MCF 10A (cell line): ENCODE data around the gene MVB12B. TPM values are rescaled to one million over a fixed set of nuclear protein-coding genes. Genes with fewer than 3 reads are reported as not detected.

Experiments used
- BruUV-seq: library from RNA; stranded (reverse); fragments of 400-500 nt; replicated peaks from 2 replicates; lab custom pipeline; 2021; lab: Mats Ljungman, UMichigan
- CTCF ChIA-PET: fragments of 300-600 bp; sonication (Branson Sonifier 250); formaldehyde crosslinking; extraction: SDS; loops from one replicate; lab custom pipeline; 2021; ENCODE audit warnings: antibody characterized with exemption, inconsistent platforms; lab: Yijun Ruan, JAX
- POLR2A ChIA-PET: fragments of 300-600, 350-650 bp; sonication (Branson Sonifier 250); formaldehyde crosslinking; extraction: SDS; loops from one replicate; lab custom pipeline; 2020; ENCODE audit warnings: antibody characterized with exemption, inconsistent platforms; lab: Yijun Ruan, JAX
- DNase-seq: peaks from one replicate; pipeline ENCODE4 v3.0.0-alpha.2; 2018; ENCODE audit not compliant: unreplicated experiment
- H3K27ac Mint-ChIP-seq: one replicate; pipeline ENCODE4 v1.8.0; 2022; ENCODE audit warnings: mild to moderate bottlenecking, low read depth, mixed read lengths; ENCODE audit not compliant: unreplicated experiment
- H3K27me3 Mint-ChIP-seq: one replicate; pipeline ENCODE4 v1.8.0; 2022; ENCODE audit warnings: mixed read lengths; ENCODE audit not compliant: insufficient read depth, unreplicated experiment
- H3K36me3 Mint-ChIP-seq: one replicate; pipeline ENCODE4 v1.8.0; 2022; ENCODE audit warnings: mild to moderate bottlenecking, moderate library complexity, mixed read lengths; ENCODE audit not compliant: insufficient read depth, unreplicated experiment
- H3K4me1 Mint-ChIP-seq: one replicate; pipeline ENCODE4 v1.8.0; 2022; ENCODE audit warnings: mixed read lengths; ENCODE audit not compliant: insufficient read depth, unreplicated experiment
- H3K4me3 Mint-ChIP-seq: one replicate; pipeline ENCODE4 v1.8.0; 2022; ENCODE audit warnings: mild to moderate bottlenecking, moderate library complexity, mixed read lengths; ENCODE audit not compliant: unreplicated experiment
- H3K9me3 Mint-ChIP-seq: one replicate; pipeline ENCODE4 v1.8.0; 2022; ENCODE audit warnings: mixed read lengths; ENCODE audit not compliant: unreplicated experiment
- CTCF ChIP-seq: fragments of 200-600 bp; IDR thresholded peaks from one replicate; pipeline ENCODE4 v1.8.0; 2022; ENCODE audit warnings: antibody characterized with exemption, mild to moderate bottlenecking; ENCODE audit not compliant: unreplicated experiment
- intact Hi-C: fragments of 100-400 bp; cut with micrococcal nuclease; formaldehyde crosslinking; loops from 2 replicates; pipeline ENCODE4 v1.14.1; 2022
- total RNA-seq: library from RNA; stranded (reverse); gene quantifications from 2 replicates; pipeline ENCODE4 v1.2.3, GENCODE V29; 2022

Gene MVB12B
- total RNA-seq, 1 experiment from 2014 or later: 5.5 TPM

DNA sequence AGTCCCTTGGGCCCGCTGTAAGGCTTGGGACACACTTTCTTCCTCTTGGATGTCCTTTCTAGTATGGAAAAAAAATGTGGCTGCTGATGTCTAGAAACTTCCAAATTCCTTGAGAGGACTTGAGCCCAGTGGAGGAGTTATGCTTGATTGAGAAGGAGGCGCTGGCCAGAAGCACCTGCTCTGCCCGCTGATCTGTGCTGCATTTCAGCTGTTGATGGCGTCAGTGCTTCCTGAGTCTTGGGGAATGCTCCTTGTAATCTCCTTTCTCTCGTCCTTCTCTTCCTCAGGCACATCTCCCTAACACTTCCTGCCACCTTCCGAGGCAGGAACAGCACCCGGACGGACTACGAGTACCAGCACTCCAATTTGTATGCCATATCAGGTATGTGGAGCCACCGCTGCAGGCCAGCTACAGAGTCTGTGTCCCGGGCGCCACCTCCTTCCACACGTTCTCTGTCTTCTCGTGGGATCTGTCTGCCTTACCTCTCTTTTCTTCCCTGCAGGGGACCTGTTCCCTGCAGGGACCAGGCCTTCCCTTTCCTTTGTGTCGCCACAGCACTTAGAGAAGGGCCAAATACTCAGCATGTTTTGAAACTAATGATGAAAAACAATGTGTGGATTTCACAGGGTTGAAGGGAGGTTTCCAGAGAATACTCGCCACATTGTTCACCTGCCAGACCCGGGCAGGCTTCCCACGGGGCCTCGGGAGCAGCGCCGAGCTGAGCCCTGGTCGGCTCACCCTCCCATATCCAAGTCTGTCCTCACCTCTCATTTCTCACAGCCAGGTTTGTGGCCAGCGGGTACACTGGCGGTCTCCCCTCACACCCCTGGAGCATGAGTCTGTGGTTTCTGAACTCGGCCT lies 95.2 kb downstream of the MVB12B start:
- ChIA-PET POLR2A (interaction anchor here (0.7 kb wide), 1 partner anchor 746 kb away, joined by 4 read pairs; no protein-coding TSS in a partner anchor), CTCF (interaction anchor here (0.6 kb wide), 1 partner anchor 633 kb away, joined by 3 read pairs; no protein-coding TSS in a partner anchor)
- Mint-ChIP-seq H3K4me1 (peaks cover 21% of the 10 kb centered on the region), H3K36me3 (peaks cover 5% of the 10 kb centered on the region), H3K27ac (no peak overlapping the region), H3K27me3 (no peaks in the 10 kb centered on the region), H3K4me3 (no peak overlapping the region), H3K9me3 (no peaks in the 10 kb centered on the region)
- TF ChIP-seq CTCF: no peak
- intact Hi-C loops: no loop called here
- BruUV-seq: no TSS peak
- DNase-seq: no peak

GRCh38 chr9:126423142-126423915 lies 96.7 kb downstream of the MVB12B start:
- CTCF ChIA-PET: interaction anchor here (0.6 kb wide), 1 partner anchor 11 kb away, joined by 3 read pairs; no protein-coding TSS in a partner anchor
- TF ChIP-seq CTCF: no peak
- DNase-seq: no peak
- no TSS peak for BruUV-seq
- H3K4me3 Mint-ChIP-seq: no peak overlapping the region
- intact Hi-C loops: no loop called here
- H3K4me1 Mint-ChIP-seq: peaks cover 9% of the 10 kb centered on the region
- H3K27ac Mint-ChIP-seq: no peak overlapping the region
- POLR2A ChIA-PET: interaction anchor here (1.4 kb wide), 1 partner anchor 19 kb away, joined by 3 read pairs; no protein-coding TSS in a partner anchor
- H3K9me3 Mint-ChIP-seq: no peaks in the 10 kb centered on the region
- no peaks in the 10 kb centered on the region for H3K27me3 Mint-ChIP-seq
- H3K36me3 Mint-ChIP-seq: peaks cover 5% of the 10 kb centered on the region

DNA sequence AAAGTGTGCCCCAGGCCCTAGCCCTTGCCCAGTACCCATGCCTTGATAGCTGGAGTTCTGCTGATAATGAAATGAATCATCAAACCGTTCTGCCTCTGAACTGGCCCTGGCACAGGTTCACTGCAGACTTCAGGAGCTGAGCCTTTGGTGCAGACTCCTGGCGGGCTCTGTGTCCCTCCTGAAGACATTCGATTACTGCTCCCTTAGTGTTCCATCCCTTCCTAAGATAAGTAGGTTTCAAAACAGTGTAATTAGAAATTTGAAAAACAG lies 97.2 kb downstream of the MVB12B start:
- intact Hi-C loops: no loop called here
- Mint-ChIP-seq H3K4me1 (peaks cover 9% of the 10 kb centered on the region), H3K36me3 (peaks cover 5% of the 10 kb centered on the region), H3K9me3 (no peaks in the 10 kb centered on the region), H3K27me3 (no peaks in the 10 kb centered on the region), H3K4me3 (no peak overlapping the region), H3K27ac (no peak overlapping the region)
- no peak for DNase-seq
- no peak for TF ChIP-seq CTCF
- POLR2A ChIA-PET: interaction anchor here (1.4 kb wide), 1 partner anchor 19 kb away, joined by 3 read pairs; no protein-coding TSS in a partner anchor
- BruUV-seq: no TSS peak
- CTCF ChIA-PET: no interaction called here

DNA sequence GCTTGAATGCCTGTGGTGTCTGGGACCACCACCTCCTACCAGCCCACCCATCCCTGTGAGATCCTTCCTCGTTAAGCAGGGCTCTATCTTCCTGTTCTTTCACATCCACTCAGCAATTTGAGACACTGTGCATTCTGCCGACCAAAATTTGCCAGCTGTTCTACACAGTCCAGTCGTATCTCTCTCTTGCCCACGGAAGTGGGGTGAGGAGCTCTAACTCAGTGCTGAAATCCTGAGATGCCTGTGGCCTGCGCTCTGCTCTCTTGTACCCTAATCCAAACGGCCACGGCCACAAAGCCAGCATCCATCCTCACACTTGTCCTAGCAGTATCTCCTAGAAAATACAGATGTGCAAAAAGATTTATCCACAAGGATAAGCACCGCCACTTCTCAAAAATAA lies 97.9 kb downstream of the MVB12B start:
- no TSS peak for BruUV-seq
- ChIA-PET POLR2A (no interaction called here), CTCF (interaction anchor here (0.7 kb wide), 1 partner anchor 76 kb away, joined by 3 read pairs; no protein-coding TSS in a partner anchor)
- Mint-ChIP-seq H3K9me3 (no peaks in the 10 kb centered on the region), H3K27ac (no peak overlapping the region), H3K4me3 (no peak overlapping the region), H3K4me1 (peaks cover 9% of the 10 kb centered on the region), H3K27me3 (no peaks in the 10 kb centered on the region), H3K36me3 (peaks cover 5% of the 10 kb centered on the region)
- intact Hi-C loops: no loop called here
- no peak for TF ChIP-seq CTCF
- DNase-seq: no peak
